Right renal cortex interstitium (tissue), 3 donors: ENCODE results near the gene GNA12. TPM values are rescaled to one million over a fixed set of nuclear protein-coding genes. Genes with fewer than 3 reads are reported as not detected.
A peak's percentile ranks its signal among the peaks of the same experiment; 100 is the strongest.
"Not testable (repeated sequence)": the region's sequence is repeated elsewhere in the genome, so short reads cannot be mapped to it uniquely, and the experiment has no call there.

Experiments used
- DNase-seq, 3 donors: peaks; one replicate each; pipeline ENCODE4 v3.0.0-alpha.2; 2013; ENCODE audit warnings: low read depth in 3 of 3, low spot score in 2 of 3
- polyA plus RNA-seq, 3 donors: library from polyadenylated mRNA; unstranded; fragments of 120-200 nt; gene quantifications; one replicate each; pipeline ENCODE4 v1.2.1, GENCODE V29; 2013; ENCODE audit not compliant: insufficient read length in 3 of 3

The GNA12 gene
- polyA plus RNA-seq, 3 donors: 41.0 to 42.3 (median 41.7) TPM

- no peak for DNase-seq
These were observed 22.5 kb upstream of the GNA12 start for GRCh38 chr7:2866601-2867000.

DNA sequence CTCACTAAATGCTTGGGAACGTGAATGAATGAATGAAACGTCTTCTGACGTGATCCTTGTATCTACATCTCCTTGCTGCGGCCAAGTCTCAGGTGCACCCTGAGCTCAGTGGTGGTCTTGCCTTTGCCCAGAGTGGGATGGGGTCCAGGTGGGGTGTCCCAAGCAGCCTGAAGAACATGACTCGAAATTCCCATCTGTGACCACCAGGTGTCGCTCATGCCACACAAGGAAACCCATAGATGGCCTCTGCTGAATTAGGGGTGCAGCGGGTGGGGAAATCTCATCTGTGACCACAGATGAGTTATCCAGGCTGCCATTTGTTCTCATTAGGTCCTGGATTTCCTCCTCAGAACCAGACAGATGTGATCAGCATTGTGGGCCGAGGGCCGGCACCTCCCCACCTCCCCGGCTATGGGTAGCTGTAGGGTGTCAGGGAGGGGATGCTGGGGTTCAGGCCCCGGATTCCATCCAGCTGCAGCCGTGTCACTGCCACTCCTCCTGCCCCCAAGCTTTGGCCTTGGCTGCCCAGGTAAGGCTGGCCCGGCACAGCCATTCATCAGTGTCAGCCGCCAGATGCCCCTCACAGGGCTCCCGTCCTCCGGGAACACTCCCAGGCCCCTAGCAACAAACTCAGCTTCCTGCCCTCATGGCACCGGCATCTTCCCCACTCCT is 21.0 kb upstream of the GNA12 start:
- peak in 1 of 3 donors; percentile 52 for DNase-seq

- DNase-seq: no peak
These were observed 20.3 kb upstream of the GNA12 start for GRCh38 chr7:2864204-2864985.

DNA sequence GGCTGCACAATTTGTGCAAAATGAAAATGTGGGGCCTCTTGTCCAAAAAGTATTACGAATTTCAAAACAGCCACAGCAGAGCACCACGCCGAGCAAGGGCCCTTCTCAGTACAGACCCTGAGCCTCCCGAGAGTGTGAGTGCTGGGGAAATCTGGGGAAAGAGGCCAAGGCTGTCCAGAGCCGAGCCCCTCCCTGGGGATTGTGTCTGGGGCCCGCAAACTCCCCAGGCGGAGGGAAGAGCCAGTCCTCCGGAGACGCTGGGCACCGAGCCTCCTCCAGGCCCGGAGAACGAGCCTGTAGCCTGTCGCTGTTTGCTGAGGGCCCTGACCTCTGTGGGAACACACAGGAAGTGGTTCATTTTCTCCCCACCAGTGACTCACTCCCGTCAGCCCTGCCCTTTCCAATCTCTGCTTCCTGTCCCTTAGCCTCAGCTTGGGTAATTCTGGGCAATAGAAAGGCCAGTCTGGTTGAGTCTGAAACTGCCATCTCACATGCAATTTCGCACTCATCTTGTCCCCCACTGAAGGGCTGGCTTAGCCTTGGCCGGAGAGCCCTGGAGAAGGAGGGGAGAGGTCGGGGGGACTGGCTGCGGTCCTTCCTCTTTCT is 19.5 kb upstream of the GNA12 start:
- DNase-seq: no peak

DNA sequence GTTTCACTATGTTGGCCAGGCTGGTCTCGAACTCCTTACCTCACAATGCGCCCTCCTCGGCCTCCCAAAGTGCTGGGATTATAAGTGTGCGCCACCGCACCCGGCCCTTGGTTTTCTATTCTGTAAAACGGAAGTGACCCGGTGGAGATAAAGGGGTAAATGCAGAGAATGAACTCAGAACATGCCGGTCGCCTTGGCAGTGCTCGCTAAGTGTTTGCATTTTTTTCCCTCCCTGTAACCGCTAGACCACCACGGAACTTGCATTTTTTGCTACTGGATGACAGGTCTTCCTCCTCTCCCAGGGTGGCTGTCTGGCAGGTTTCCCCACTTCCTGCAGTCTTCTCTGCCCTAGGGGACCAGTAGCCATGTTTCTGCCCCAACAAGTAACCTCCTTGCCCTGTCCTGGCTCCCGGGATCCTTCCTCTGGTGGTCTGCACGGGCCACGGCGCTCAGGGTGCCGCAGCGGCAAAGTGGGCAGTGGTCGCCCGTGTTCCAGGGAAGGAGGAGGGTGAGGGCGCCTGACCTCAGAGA is 18.8 kb upstream of the GNA12 start:
- DNase-seq: no peak

GRCh38 chr7:2861509-2861908 is 17.4 kb upstream of the GNA12 start:
- no peak for DNase-seq

GRCh38 chr7:2860627-2861133 is 16.6 kb upstream of the GNA12 start:
- DNase-seq: no peak

GRCh38 chr7:2859952-2860351 is 15.8 kb upstream of the GNA12 start:
- no peak for DNase-seq

GRCh38 chr7:2858621-2859020 is 14.5 kb upstream of the GNA12 start:
- DNase-seq: no peak

DNA sequence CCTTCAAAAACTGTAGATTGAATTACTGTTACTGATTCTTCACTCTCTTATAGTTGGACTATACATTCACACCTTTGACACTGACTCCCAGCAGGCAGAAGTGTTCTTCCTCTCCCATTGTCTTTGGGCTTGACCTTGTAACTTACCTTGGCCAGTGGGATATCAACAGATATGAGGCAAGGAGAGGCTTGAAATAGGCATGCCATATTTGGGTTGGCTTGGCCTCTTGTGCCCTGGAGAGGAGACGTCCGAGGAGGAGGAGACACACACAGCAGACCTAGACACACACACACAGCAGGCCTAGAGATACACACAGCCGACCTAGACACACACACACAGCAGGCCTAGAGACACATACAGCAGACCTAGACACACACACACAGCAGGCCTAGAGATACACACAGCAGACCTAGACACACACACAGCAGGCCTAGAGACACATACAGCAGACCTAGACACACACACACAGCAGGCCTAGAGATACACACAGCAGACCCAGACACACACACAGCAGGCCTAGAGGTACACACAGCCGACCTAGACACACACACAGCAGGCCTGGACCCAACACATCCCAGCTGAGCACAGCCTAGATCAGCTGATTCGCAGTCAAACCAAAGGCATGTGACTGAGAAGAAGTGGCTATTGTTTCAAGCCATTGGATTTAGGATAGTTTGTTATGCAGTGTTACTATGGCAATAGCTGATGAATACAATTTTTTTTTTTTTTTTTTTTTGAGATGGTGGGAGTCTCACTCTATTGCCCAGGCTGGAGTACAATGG is 12.5 kb upstream of the GNA12 start:
- DNase-seq: no peak

- no peak for DNase-seq
These were observed 11.3 kb upstream of the GNA12 start for GRCh38 chr7:2855386-2855785.

DNA sequence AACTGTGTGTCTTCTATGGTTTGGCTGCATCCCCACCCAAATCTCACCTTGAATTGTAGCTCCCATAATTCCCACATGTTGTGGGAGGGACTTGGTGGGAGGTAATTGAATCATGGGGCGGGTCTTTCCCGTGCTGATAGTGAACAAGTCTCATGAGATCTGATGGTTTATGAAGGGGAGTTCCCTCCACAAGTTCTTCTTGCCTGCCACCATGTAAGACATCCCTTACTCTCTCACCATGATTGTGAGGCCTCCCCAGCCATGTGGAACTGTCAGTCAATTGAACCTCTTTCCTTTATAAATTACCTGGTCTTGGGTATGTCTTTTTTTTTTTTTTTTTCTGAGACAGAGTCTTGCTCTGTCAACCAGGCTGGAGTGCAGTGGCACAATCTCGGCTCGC is 9.4 kb upstream of the GNA12 start:
- DNase-seq: not testable (repeated sequence)

- DNase-seq: no peak
These were observed 9.0 kb upstream of the GNA12 start for GRCh38 chr7:2853147-2853546.

GRCh38 chr7:2851497-2851896 is 7.4 kb upstream of the GNA12 start:
- DNase-seq: no peak

DNA sequence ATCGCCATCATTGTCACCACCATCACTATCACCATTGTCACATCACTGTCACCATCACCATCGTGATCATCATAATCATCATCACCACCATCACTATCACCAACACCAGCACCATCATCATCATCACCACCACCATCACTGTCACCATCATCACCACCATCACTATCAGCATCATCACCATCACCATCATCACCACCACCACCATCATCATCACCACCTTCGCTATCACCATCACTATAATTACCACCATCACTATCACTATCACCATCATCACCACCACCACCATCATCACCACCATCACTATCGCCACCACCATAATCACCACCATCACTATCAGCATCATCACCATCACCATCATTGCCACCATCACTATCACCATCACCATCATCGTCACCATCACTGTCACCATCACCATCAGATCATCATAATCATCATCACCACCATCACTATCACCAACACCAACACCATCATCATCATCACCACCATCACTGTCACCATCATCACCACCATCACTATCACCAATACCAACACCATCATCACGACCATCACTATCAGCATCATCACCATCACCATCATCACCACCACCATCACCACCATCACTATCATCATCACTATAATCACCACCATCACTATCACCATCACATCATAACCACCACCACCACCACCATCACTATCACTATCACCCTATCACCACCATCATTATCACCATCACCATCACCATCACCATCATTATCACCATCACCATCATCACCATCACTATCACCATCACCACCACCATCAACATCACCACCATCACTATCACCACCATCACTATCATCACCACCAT is 6.0 kb upstream of the GNA12 start:
- no peak for DNase-seq

DNA sequence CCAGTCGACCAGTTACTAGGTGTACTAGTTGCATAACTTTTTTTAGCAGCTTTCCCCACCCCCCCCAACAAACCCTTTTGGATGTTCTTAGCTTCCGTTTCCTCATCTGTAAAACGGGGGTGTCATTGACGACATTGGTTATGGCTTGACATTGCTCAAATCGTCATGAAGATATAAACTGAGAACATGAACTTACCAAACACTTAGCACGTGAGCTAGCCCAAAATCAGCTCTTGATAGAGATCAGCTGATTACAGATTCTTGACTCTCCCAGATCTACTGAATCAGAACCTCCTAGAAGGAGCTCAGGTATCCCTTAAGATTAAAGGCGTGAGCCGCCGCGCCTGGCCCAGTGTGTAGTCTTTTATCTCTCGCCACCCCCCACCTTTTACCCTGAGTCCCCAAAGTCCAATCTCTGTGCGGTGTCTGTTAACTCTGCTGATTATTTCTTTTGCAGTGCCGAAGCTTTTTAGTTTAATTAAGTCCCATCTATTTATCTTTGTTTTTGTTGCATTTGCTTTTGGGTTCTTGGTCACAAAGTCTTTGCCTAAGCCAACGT is 1.0 kb upstream of the GNA12 start:
- DNase-seq: no peak

GRCh38 chr7:2843711-2844152 is 376 bp downstream of the GNA12 start:
- no peak for DNase-seq

- no peak for DNase-seq
These were observed 870 bp downstream of the GNA12 start for GRCh38 chr7:2843191-2843685.

DNA sequence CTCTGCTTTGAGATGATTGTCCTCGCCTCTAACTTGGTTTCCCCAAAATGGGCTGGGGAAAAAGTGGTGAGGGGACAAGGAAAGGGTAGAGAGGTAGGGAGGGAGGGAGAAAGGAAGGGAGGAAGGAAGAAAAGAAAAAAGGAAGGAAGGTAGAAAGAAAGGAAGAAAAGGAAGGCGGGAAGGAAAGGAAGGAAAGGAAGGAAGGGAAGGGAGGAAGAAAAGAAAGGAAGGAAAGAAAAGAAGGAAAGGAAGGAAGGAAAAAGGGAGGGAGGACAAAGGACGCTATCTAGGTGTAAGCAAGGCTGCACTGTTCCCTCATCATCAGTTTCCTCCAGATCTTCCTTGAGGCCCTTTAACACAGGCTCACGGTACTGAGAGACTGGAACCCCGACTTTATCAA is 2.2 kb downstream of the GNA12 start:
- no peak for DNase-seq
